Measurements from ENCODE around the gene P2RY11.

DNA sequence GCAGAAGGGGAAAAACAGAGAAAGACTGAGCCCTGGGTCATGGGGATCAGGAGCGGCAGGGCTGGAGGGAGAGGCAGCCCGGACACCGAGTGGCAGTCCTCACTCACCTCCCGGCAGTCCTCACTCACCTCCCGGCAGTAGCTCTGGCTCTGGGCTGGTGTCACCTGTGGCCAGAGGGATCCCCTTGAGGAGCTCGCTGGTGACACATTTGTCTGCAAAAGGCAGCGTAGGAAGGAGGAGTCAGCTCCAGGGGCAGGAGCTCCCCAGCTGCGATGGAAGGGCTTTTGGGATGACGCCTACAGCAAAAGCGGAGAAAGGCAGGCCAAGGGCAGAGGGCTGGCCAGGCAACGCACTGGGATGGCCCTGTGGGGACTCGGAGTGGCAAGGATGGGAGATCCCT lies 7.5 kb downstream of the P2RY11 start:
- TF ChIP-seq, protein P1, sequence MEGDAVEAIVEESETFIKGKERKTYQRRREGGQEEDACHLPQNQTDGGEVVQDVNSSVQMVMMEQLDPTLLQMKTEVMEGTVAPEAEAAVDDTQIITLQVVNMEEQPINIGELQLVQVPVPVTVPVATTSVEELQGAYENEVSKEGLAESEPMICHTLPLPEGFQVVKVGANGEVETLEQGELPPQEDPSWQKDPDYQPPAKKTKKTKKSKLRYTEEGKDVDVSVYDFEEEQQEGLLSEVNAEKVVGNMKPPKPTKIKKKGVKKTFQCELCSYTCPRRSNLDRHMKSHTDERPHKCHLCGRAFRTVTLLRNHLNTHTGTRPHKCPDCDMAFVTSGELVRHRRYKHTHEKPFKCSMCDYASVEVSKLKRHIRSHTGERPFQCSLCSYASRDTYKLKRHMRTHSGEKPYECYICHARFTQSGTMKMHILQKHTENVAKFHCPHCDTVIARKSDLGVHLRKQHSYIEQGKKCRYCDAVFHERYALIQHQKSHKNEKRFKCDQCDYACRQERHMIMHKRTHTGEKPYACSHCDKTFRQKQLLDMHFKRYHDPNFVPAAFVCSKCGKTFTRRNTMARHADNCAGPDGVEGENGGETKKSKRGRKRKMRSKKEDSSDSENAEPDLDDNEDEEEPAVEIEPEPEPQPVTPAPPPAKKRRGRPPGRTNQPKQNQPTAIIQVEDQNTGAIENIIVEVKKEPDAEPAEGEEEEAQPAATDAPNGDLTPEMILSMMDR (conservative IDR thresholded peaks at IDR 0.05; ENCODE audit: low read depth in 2 of 2) = no peak
- no peak for TF ChIP-seq EZH2phosphoT487 (IDR thresholded peaks at IDR 0.05; ENCODE audit: unreplicated experiment)
- TF ChIP-seq CREB1 (CRISPR knock-in tag; IDR thresholded peaks at IDR 0.05; ENCODE audit: low read depth) = no peak
- no peak for TF ChIP-seq POLR2AphosphoS5 (IDR thresholded peaks at IDR 0.05; ENCODE audit: low read depth)
- TF ChIP-seq, protein P2, sequence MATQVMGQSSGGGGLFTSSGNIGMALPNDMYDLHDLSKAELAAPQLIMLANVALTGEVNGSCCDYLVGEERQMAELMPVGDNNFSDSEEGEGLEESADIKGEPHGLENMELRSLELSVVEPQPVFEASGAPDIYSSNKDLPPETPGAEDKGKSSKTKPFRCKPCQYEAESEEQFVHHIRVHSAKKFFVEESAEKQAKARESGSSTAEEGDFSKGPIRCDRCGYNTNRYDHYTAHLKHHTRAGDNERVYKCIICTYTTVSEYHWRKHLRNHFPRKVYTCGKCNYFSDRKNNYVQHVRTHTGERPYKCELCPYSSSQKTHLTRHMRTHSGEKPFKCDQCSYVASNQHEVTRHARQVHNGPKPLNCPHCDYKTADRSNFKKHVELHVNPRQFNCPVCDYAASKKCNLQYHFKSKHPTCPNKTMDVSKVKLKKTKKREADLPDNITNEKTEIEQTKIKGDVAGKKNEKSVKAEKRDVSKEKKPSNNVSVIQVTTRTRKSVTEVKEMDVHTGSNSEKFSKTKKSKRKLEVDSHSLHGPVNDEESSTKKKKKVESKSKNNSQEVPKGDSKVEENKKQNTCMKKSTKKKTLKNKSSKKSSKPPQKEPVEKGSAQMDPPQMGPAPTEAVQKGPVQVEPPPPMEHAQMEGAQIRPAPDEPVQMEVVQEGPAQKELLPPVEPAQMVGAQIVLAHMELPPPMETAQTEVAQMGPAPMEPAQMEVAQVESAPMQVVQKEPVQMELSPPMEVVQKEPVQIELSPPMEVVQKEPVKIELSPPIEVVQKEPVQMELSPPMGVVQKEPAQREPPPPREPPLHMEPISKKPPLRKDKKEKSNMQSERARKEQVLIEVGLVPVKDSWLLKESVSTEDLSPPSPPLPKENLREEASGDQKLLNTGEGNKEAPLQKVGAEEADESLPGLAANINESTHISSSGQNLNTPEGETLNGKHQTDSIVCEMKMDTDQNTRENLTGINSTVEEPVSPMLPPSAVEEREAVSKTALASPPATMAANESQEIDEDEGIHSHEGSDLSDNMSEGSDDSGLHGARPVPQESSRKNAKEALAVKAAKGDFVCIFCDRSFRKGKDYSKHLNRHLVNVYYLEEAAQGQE (IDR thresholded peaks at IDR 0.05; ENCODE audit: unreplicated experiment) = no peak
- no peak for TF ChIP-seq JUNB (IDR thresholded peaks at IDR 0.05; ENCODE audit: unreplicated experiment)
- TF ChIP-seq, protein P3, sequence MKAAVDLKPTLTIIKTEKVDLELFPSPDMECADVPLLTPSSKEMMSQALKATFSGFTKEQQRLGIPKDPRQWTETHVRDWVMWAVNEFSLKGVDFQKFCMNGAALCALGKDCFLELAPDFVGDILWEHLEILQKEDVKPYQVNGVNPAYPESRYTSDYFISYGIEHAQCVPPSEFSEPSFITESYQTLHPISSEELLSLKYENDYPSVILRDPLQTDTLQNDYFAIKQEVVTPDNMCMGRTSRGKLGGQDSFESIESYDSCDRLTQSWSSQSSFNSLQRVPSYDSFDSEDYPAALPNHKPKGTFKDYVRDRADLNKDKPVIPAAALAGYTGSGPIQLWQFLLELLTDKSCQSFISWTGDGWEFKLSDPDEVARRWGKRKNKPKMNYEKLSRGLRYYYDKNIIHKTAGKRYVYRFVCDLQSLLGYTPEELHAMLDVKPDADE (IDR thresholded peaks at IDR 0.05) = no peak
- no peak for TF ChIP-seq EZH2 (IDR thresholded peaks at IDR 0.05; ENCODE audit: low read depth, unreplicated experiment)
